Measurements from ENCODE around the gene KLK12. TPM values are rescaled to one million over a fixed set of nuclear protein-coding genes. Genes with fewer than 3 reads are reported as not detected.

The KLK12 gene
- total and polyA plus RNA-seq, 2 of the 13 experiments (the other 11 are each of a cell fraction or from before 2014, with no cell fraction given) = not detected

GRCh38 chr19:51002089-51002532, 32.7 kb downstream of the KLK12 start:
- no peaks in the 10 kb centered on the region for H3K4me1 ChIP-seq (ENCODE audit: insufficient read depth, low read length)
- H3K36me3 ChIP-seq (replicated peaks in 1 of 2; ENCODE audit: control insufficient read depth in 1 of 2, insufficient read depth in 2 of 2, low read length in 2 of 2) = no peaks in the 10 kb centered on the region
- no peaks in the 10 kb centered on the region for H3K9me3 ChIP-seq (ENCODE audit: low read length)
- ATAC-seq (no peak), DNase-seq (ENCODE audit: low spot score) (no peak), FAIRE-seq (no peak)
- no peak overlapping the region for H3K4me2 ChIP-seq (ENCODE audit: low read depth, low read length)
- in situ Hi-C loops (cut with HindIII; ENCODE audit: extremely low pct_ligation_motif_present, low pct_unique_long_range_greater_than_20kb) = no loop called here
- ChIA-PET CTCF (ENCODE audit: low intra/inter-chr PET ratio, low total read pairs) (no interaction called here), POLR2A (no interaction called here)
- no peaks in the 10 kb centered on the region for H3K79me2 ChIP-seq (ENCODE audit: insufficient read depth, low read length)
- no peak overlapping the region for H3K27ac ChIP-seq (ENCODE audit: extremely low read length, insufficient read depth, low read length)
- TF ChIP-seq LBX2 (CRISPR knock-in tag; IDR thresholded peaks at IDR 0.05; ENCODE audit: borderline replicate concordance) (no peak), HBP1 (CRISPR knock-in tag; IDR thresholded peaks at IDR 0.05; ENCODE audit: low read depth) (no peak), NFKB2 (CRISPR knock-in tag; IDR thresholded peaks at IDR 0.05; ENCODE audit: borderline replicate concordance) (no peak), ZNF414 (CRISPR knock-in tag; IDR thresholded peaks at IDR 0.05) (no peak), SOX6 (IDR thresholded peaks at IDR 0.05) (no peak), SOX6 (CRISPR knock-in tag; IDR thresholded peaks at IDR 0.05) (no peak), ZNF138 (CRISPR knock-in tag; IDR thresholded peaks at IDR 0.05; ENCODE audit: low read depth) (no peak), PATZ1 (CRISPR knock-in tag; IDR thresholded peaks at IDR 0.05) (no peak), ZNF280D (CRISPR knock-in tag; IDR thresholded peaks at IDR 0.05) (no peak), ATF5 (CRISPR knock-in tag; IDR thresholded peaks at IDR 0.05; ENCODE audit: low read depth) (no peak), MYNN (CRISPR knock-in tag; IDR thresholded peaks at IDR 0.05; ENCODE audit: low read depth) (no peak)
- no TSS peak for BruUV-seq (replicated peaks)
- H3K4me3 ChIP-seq (replicated peaks in 1 of 3; ENCODE audit: insufficient read depth in 1 of 3, low read depth in 2 of 3, low read length in 3 of 3) = no peak overlapping the region
- no peaks in the 10 kb centered on the region for H4K20me1 ChIP-seq (ENCODE audit: insufficient read depth, low read length)
- intact Hi-C loops (cut with micrococcal nuclease; ENCODE audit: unreplicated experiment) = no loop called here
- peaks cover 3 to 8% of the 10 kb centered on the region in 2 experiments; a peak in 4 of 5 replicates for H3K27me3 ChIP-seq (ENCODE audit: control insufficient read depth in 1 of 2, insufficient read depth in 2 of 2, low read length in 2 of 2)
- WGBS (ENCODE audit: low lambda C conversion rate) = 53% methylated on average over 11 of the region's 12 CpGs
- H2AFZ ChIP-seq (ENCODE audit: low read length) = no peak overlapping the region
- no peak overlapping the region for H3K9ac ChIP-seq (ENCODE audit: insufficient read depth, low read depth, low read length)

All from HepG2 (cell line).